Cardiac muscle cell (in vitro differentiated cells and primary cell): ENCODE results near the gene EFCAB11. TPM values are rescaled to one million over a fixed set of nuclear protein-coding genes. Genes with fewer than 3 reads are reported as not detected.

Experiments used
- DNase-seq, 2 donors: peaks; one replicate each; pipeline versions ENCODE4 v3.0.0 to v3.0.0-alpha.2; 2010 to 2017; ENCODE audit warnings: low read depth in 1 of 2, low spot score in 1 of 2
- H3K27ac ChIP-seq: fragments of 200-600 bp; sonication (generic); 2 replicates; pipeline ENCODE4 v1.5.1; 2016
- H3K27me3 ChIP-seq: fragments of 200-600 bp; sonication (generic); 2 replicates; pipeline ENCODE4 v1.6.0; 2016; ENCODE audit warnings: control low read depth
- H3K36me3 ChIP-seq: fragments of 200-600 bp; sonication (generic); 2 replicates; pipeline ENCODE4 v1.5.1; 2016; ENCODE audit warnings: control low read depth
- H3K4me1 ChIP-seq: fragments of 200-600 bp; sonication (generic); 2 replicates; pipeline ENCODE4 v1.8.1; 2017; ENCODE audit warnings: low read depth, mild to moderate bottlenecking, mixed run types
- H3K4me3 ChIP-seq: fragments of 200-600 bp; sonication (generic); 2 replicates; pipeline ENCODE4 v1.5.1; 2016; ENCODE audit warnings: mild to moderate bottlenecking
- H3K9me3 ChIP-seq: fragments of 200-600 bp; sonication (generic); 2 replicates; pipeline ENCODE4 v1.5.1; 2017; ENCODE audit warnings: low read depth, mild to moderate bottlenecking, control low read depth
- polyA plus RNA-seq: library from polyadenylated mRNA; unstranded; fragments of >200 nt; fragmentation: Nextera tagmentation; extraction: Ambion mirVana; gene quantifications from 2 replicates; pipeline ENCODE4 v1.2.1, GENCODE V29; 2016
- total RNA-seq: library from RNA; depleted of rRNA; stranded (reverse); fragments of >200 nt; gene quantifications from 2 replicates; pipeline ENCODE4 v1.2.3, GENCODE V29; 2016
- TF ChIP-seq, protein P1 (sequence below): IDR thresholded peaks from 2 replicates; pipeline ENCODE4 v1.5.1; 2012; ENCODE audit warnings: low read depth, mild to moderate bottlenecking, low read length

Gene EFCAB11
- total and polyA plus RNA-seq, 2 experiments from 2014 or later: 12.3 to 20.3 TPM

DNA sequence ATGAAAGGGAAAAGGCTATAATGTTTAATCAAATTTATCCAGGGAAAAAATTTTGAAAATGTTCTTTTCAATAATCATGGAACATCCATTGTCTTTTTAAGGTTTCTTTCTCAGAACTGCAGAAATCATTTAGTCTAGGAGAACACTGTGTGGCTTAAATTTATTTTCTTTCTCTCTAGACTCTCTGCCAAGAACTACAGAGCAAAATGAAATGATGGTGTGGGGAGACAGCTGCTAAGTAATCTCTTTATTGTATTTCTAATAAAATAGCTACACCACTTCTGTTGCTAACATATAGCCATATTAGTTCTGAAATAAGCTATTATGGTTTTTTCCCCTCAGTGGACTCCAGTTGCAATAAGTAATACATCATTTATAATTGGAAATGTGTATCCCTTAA lies 120.9 kb downstream of the EFCAB11 start:
- no peaks in the 10 kb centered on the region for H3K4me1 ChIP-seq
- no peaks in the 10 kb centered on the region for H3K27me3 ChIP-seq
- no peaks in the 10 kb centered on the region for H3K36me3 ChIP-seq
- H3K4me3 ChIP-seq: no peak overlapping the region
- no peak overlapping the region for H3K27ac ChIP-seq
- H3K9me3 ChIP-seq: no peaks in the 10 kb centered on the region
- TF ChIP-seq, protein P1, sequence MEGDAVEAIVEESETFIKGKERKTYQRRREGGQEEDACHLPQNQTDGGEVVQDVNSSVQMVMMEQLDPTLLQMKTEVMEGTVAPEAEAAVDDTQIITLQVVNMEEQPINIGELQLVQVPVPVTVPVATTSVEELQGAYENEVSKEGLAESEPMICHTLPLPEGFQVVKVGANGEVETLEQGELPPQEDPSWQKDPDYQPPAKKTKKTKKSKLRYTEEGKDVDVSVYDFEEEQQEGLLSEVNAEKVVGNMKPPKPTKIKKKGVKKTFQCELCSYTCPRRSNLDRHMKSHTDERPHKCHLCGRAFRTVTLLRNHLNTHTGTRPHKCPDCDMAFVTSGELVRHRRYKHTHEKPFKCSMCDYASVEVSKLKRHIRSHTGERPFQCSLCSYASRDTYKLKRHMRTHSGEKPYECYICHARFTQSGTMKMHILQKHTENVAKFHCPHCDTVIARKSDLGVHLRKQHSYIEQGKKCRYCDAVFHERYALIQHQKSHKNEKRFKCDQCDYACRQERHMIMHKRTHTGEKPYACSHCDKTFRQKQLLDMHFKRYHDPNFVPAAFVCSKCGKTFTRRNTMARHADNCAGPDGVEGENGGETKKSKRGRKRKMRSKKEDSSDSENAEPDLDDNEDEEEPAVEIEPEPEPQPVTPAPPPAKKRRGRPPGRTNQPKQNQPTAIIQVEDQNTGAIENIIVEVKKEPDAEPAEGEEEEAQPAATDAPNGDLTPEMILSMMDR: no peak
- DNase-seq: no peak

GRCh38 chr14:89833120-89833532 lies 121.4 kb downstream of the EFCAB11 start:
- Histone ChIP-seq H3K9me3 (no peaks in the 10 kb centered on the region), H3K4me3 (no peak overlapping the region), H3K27ac (no peak overlapping the region), H3K4me1 (no peaks in the 10 kb centered on the region), H3K27me3 (no peaks in the 10 kb centered on the region), H3K36me3 (no peaks in the 10 kb centered on the region)
- no peak for DNase-seq
- TF ChIP-seq, protein P1: no peak

DNA sequence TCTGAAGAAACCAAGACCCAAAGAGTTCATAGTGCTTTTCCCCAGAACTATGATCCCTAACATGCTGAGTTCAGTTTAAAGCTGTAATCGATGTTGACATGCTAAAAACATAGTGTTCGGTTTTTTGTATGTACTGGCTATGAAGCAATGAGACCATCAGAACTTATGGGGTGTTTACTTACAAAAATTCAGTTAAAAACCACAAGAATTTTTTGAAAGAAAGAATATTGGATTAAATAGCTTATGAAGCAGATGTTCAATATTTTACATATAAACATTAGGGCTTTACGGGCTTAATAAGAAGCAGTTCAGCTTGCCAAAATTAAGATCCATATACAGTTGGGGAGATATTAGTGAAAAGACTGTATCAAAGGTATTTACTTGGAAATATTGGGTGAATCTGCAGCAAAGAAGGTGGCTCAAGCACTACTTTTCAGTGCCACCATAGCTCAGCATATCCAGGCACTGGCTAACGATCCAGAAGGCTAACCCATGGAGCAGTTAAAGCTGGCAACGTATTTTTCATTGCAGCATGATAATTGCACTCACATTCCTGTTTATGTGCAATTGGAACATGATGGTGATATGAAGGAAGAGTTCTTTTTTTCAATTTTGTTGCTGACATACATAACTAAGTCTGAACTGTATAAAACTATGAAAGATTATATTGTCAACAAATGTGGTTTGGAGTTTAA lies 125.9 kb downstream of the EFCAB11 start:
- DNase-seq: no peak
- TF ChIP-seq, protein P1: no peak
- Histone ChIP-seq H3K4me3 (no peak overlapping the region), H3K36me3 (no peaks in the 10 kb centered on the region), H3K4me1 (no peaks in the 10 kb centered on the region), H3K27me3 (no peaks in the 10 kb centered on the region), H3K27ac (no peak overlapping the region), H3K9me3 (no peaks in the 10 kb centered on the region)

- H3K4me3 ChIP-seq: no peak overlapping the region
- H3K27me3 ChIP-seq: no peaks in the 10 kb centered on the region
- no peaks in the 10 kb centered on the region for H3K4me1 ChIP-seq
- no peak overlapping the region for H3K27ac ChIP-seq
- TF ChIP-seq, protein P1: no peak
- H3K36me3 ChIP-seq: no peaks in the 10 kb centered on the region
- H3K9me3 ChIP-seq: no peaks in the 10 kb centered on the region
- DNase-seq: no peak
These were observed 127.3 kb downstream of the EFCAB11 start for GRCh38 chr14:89827265-89827664.

DNA sequence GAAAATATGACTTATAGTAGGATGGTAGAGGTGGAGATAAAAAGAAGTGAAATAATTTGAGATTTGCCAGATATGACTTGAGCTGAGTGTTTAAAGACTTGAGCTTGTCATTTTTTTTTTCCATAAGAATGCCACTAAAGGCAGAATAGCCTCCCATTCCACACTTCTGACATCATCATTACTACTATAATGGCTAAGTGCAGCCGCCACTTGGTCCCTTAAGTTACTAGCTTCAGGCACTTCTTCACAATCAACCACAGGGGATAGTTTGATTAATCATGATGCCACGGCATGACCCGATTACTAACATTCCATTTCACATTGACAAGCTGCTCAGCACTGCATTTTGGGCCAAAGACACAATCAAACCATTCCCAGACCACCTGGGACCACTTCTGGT lies 127.9 kb downstream of the EFCAB11 start:
- Histone ChIP-seq H3K4me1 (no peaks in the 10 kb centered on the region), H3K27ac (no peak overlapping the region), H3K27me3 (no peaks in the 10 kb centered on the region), H3K36me3 (no peaks in the 10 kb centered on the region), H3K9me3 (no peaks in the 10 kb centered on the region), H3K4me3 (no peak overlapping the region)
- no peak for DNase-seq
- TF ChIP-seq, protein P1: no peak
